COLO668 (cell line): ENCODE results near the gene WFDC9.
A peak's percentile ranks its signal among the peaks of the same experiment; 100 is the strongest.
"Not testable (repeated sequence)": the region's sequence is repeated elsewhere in the genome, so short reads cannot be mapped to it uniquely, and the experiment has no call there.

Experiments
- DNase-seq: peaks from one replicate; lab custom pipeline; 2025; ENCODE audit not compliant: unreplicated experiment; lab: John Stamatoyannopoulos, UW

WFDC9 gene

GRCh38 chr20:45631184-45631583 is at the start of gene WFDC9:
Gene WFDC9 (minus strand): TSS chr20:45631284. CDS start chr20:45610181, 21,103 bp downstream.
- no peak for DNase-seq

- DNase-seq: no peak
These were observed 48.6 kb upstream of the WFDC9 start for GRCh38 chr20:45679650-45680049.

DNA sequence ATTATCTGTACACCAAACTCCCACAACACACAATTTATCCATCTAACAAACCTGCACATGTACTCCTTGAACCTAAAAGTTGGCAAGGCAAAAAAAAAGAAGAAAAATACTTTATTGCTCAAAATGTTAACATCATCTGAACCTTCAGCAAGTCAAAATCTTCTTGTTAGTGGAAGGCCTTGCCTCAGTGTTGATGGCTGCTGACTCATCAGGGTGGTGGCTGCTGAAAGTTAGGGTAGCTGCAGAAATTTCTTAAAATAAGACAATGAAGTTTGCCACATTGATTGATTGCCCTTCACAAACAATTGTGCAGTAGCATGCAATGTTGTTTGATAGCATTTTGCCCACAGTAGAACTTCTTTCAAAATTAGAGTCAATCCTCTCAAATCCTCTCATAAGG is 41.7 kb upstream of the WFDC9 start:
- no peak for DNase-seq

- DNase-seq: no peak
These were observed 39.1 kb upstream of the WFDC9 start, which contains the start of gene WFDC11 for GRCh38 chr20:45670139-45670538. Gene WFDC11 (minus strand): TSS chr20:45670239. CDS start chr20:45650600, 19,639 bp downstream.

- not testable (repeated sequence) for DNase-seq
These were observed 26.0 kb upstream of the WFDC9 start for GRCh38 chr20:45657038-45657437.

DNA sequence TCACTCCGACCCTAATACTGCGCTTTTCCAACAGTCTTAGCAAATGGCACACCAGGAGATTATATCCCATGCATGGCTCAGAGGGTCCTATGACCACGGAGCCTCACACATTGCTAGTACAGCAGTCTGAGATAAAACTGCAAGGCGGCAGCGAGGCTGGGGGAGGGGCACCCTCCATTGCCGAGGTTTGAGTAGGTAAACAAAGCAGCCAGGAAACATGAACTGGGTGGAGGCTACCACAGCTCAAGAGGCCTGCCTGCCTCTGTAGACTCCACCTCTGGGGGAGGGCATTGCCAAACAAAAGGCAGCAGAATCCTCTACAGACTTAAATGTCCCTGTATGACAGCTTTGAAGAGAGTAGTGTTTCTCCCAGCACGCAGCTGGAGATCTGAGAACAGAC is 20.6 kb upstream of the WFDC9 start:
- DNase-seq: peak; percentile 84

GRCh38 chr20:45649312-45649863 is 18.3 kb upstream of the WFDC9 start:
- DNase-seq: no peak

- DNase-seq: no peak
These were observed 16.5 kb upstream of the WFDC9 start for GRCh38 chr20:45647441-45648050.

GRCh38 chr20:45646875-45647274 is 15.8 kb upstream of the WFDC9 start:
- DNase-seq: no peak

GRCh38 chr20:45645869-45646268 is 14.8 kb upstream of the WFDC9 start:
- DNase-seq: not testable (repeated sequence)

GRCh38 chr20:45641076-45641475 is 10.0 kb upstream of the WFDC9 start:
- not testable (repeated sequence) for DNase-seq

- DNase-seq: no peak
These were observed 8.6 kb upstream of the WFDC9 start for GRCh38 chr20:45639687-45640086.

DNA sequence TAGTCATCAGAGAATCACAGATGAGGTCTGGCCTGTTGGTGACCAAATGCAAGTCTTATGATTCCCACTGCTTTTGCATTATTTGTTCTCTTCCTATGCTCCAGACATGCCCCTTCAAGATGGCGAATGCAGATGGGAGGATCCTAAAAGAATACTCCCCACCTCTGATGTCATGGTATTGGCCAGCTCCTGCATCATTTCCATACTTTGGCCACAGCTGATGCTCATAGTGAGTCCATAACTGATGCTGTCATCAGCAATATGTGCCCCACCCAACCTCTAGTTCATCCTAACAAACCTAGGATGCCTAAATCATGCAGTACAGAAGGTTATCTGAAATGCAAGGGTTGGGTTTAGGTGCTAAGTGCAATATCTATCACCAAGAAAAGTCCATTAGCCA is 5.4 kb upstream of the WFDC9 start:
- DNase-seq: no peak

DNA sequence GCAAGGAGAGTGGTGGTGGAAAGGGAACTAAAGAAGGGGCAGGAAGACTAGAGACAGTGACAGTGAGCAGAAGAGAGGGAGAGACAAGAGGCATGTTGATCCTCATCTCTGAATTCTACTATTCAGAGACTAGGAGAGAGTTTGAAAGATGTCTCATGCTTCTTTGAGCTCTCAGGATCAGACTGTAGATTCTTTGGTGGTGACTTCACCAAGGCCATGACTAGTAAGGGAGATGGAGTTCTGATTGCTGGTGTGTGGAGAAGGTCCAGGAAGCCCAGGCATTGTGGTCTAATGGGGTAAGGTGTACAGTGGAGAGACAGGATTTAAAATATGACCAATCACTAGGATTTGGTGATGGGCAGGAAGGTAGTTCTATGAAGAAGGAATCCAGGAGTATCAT is 713 bp downstream of the WFDC9 start:
- no peak for DNase-seq

- DNase-seq: no peak
These were observed 1.5 kb downstream of the WFDC9 start, which contains the start of gene WFDC10A for GRCh38 chr20:45629496-45630100. Gene WFDC10A (plus strand): TSS chr20:45629739. CDS start chr20:45629814, 75 bp downstream.

DNA sequence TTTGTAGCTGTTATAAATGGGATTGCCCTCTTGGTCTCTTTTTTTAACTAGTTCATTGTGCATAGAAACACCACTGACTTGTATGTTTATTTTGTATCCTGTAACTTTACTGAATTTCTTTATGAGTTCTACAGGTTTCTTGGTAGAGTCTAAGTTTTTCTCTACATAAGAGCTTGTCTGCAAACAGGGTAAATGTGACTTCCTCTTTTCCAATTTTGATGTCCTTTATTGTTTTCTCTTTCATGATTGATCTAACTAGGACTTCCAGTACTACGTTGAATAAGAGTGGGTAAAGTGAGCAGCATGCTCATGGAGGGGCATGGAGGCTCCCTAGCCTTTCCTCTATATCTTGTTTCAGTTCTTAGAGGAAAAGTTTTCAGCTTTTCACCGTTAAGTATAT is 4.5 kb downstream of the WFDC9 start:
- no peak for DNase-seq

GRCh38 chr20:45621593-45621992 is 9.5 kb downstream of the WFDC9 start:
- peak; percentile 90 for DNase-seq

GRCh38 chr20:45617591-45617990 is 13.5 kb downstream of the WFDC9 start:
- DNase-seq: no peak

DNA sequence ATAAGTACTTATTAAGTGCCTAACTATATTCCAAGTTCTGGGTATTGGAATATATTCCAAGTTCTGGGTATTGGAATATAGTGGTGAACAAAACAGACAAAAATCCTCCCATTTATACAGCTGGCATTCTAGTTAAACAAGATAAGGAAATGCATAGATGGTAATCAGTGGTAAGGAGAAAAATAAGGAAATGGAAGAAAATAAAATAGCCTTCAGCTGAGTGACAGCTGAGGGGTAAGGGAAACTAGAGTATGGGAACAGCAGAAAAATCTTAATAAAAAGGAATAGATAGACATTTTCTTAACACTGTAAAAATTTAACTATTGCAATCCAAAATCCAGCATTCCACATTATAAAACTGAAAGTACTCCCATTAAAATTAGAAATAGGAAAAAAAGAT is 18.8 kb downstream of the WFDC9 start:
- DNase-seq: no peak

DNA sequence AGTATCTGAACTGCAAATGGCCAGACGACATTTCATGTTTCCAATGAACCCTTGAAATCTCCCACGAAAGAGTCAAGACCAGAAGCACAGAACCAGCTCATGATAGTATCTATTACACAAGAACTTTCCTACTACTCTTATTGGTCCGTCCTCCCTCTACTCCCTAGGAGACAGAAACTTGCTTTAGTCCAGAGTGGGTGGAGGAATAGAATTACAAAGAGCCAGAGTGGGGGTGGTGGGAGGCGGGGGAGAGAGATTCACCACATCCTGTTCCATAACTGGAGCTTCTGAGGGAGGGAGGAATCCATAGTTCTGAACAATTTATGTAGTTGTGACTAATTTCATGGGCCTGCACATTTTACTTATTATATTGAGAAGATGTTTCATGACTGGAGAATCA is 20.0 kb downstream of the WFDC9 start:
- DNase-seq: no peak

GRCh38 chr20:45607810-45608209 is 23.3 kb downstream of the WFDC9 start:
- DNase-seq: no peak

- DNase-seq: no peak
These were observed 35.8 kb downstream of the WFDC9 start for GRCh38 chr20:45595235-45595634.
